OCI-LY1 (cell line): ENCODE results near the gene KMT2A.
A peak's percentile ranks its signal among the peaks of the same experiment; 100 is the strongest.

ENCODE experiments used
- H2AFZ ChIP-seq: fragments of 200-600 bp; sonication (generic), shearing (Covaris generic); 2 replicates; pipeline ENCODE4 v1.6.0; 2014; ENCODE audit warnings: antibody characterized with exemption, mild to moderate bottlenecking, low read length
- H3F3A ChIP-seq: fragments of 200-600 bp; sonication (generic), shearing (Covaris generic); 2 replicates; pipeline ENCODE4 v1.6.0; 2014; ENCODE audit warnings: mild to moderate bottlenecking, antibody characterized with exemption, low read length, moderate library complexity; ENCODE audit not compliant: insufficient read depth
- H3K27ac ChIP-seq: fragments of 200-600 bp; sonication (generic); 2 replicates; pipeline ENCODE4 v1.5.1; 2014; ENCODE audit warnings: low read length, mixed run types, mild to moderate bottlenecking, low read depth; ENCODE audit not compliant: poor library complexity, severe bottlenecking
- H3K27me3 ChIP-seq: fragments of 200-600 bp; sonication (generic); 2 replicates; pipeline ENCODE4 v1.6.0; 2014; ENCODE audit warnings: antibody characterized with exemption, mild to moderate bottlenecking, low read length, moderate library complexity; ENCODE audit not compliant: insufficient read depth
- H3K36me3 ChIP-seq: fragments of 200-600 bp; sonication (generic); 2 replicates; pipeline ENCODE4 v1.6.1; 2014; ENCODE audit warnings: mild to moderate bottlenecking, antibody characterized with exemption, low read length, moderate library complexity, mixed read lengths; ENCODE audit not compliant: insufficient read depth
- H3K4me1 ChIP-seq: fragments of 200-600 bp; sonication (generic); 2 replicates; pipeline ENCODE4 v1.5.1; 2014; ENCODE audit warnings: mild to moderate bottlenecking, low read length, moderate library complexity; ENCODE audit not compliant: insufficient read depth, severe bottlenecking
- H3K4me2 ChIP-seq: fragments of 200-600 bp; sonication (generic), shearing (Covaris generic); 2 replicates; pipeline ENCODE4 v1.6.1; 2014; ENCODE audit warnings: low read length
- H3K4me3 ChIP-seq: fragments of 200-600 bp; sonication (generic); 2 replicates; pipeline ENCODE4 v1.5.1; 2014; ENCODE audit warnings: low read length, low read depth, mild to moderate bottlenecking, mixed read lengths; ENCODE audit not compliant: poor library complexity, severe bottlenecking
- H3K79me2 ChIP-seq: fragments of 200-600 bp; shearing (Covaris generic); 2 replicates; pipeline ENCODE4 v1.6.1; 2016; ENCODE audit warnings: mixed run types, low read length, mixed read lengths; ENCODE audit not compliant: insufficient read depth
- H3K9ac ChIP-seq: fragments of 200-600 bp; sonication (generic), shearing (Covaris generic); 2 replicates; pipeline ENCODE4 v1.6.1; 2014; ENCODE audit warnings: mild to moderate bottlenecking, low read length, mixed read lengths
- H3K9me2 ChIP-seq: fragments of 200-600 bp; sonication (generic), shearing (Covaris generic); 2 replicates; pipeline ENCODE4 v1.6.1; 2014; ENCODE audit warnings: low read depth, mild to moderate bottlenecking, low read length, mixed read lengths
- H3K9me3 ChIP-seq: fragments of 200-600 bp; shearing (Covaris generic); 2 replicates; pipeline ENCODE4 v1.6.1; 2014; ENCODE audit warnings: low read length, mixed read lengths
- H4K20me1 ChIP-seq: fragments of 200-600 bp; sonication (generic), shearing (Covaris generic); 2 replicates; pipeline ENCODE4 v1.6.0; 2016; ENCODE audit warnings: mild to moderate bottlenecking, low read length; ENCODE audit not compliant: insufficient read depth
- CTCF ChIP-seq: fragments of 200-600 bp; sonication (generic), shearing (Covaris generic); IDR thresholded peaks from 2 replicates; pipeline ENCODE4 v1.5.1; 2017; ENCODE audit warnings: mild to moderate bottlenecking, antibody characterized with exemption, low read length, moderate library complexity, mixed read lengths
- EZH2 ChIP-seq: fragments of 200-600 bp; sonication (generic), shearing (Covaris generic); IDR thresholded peaks from 2 replicates; pipeline ENCODE4 v1.8.0; 2017; ENCODE audit warnings: borderline replicate concordance, mixed run types, mild to moderate bottlenecking, antibody characterized with exemption, low read length, moderate library complexity, mixed read lengths

The KMT2A gene

GRCh38 chr11:118519549-118519948 lies 83.3 kb downstream of the KMT2A start:
- H3K27me3 ChIP-seq = no peaks in the 10 kb centered on the region
- H3K36me3 ChIP-seq = peaks cover 63% of the 10 kb centered on the region
- H2AFZ ChIP-seq = no peak overlapping the region
- no peak overlapping the region for H3K9ac ChIP-seq
- no peaks in the 10 kb centered on the region for H4K20me1 ChIP-seq
- no peaks in the 10 kb centered on the region for H3F3A ChIP-seq
- H3K4me1 ChIP-seq = no peaks in the 10 kb centered on the region
- H3K4me3 ChIP-seq = no peak overlapping the region
- H3K9me3 ChIP-seq = no peaks in the 10 kb centered on the region
- no peaks in the 10 kb centered on the region for H3K9me2 ChIP-seq
- H3K79me2 ChIP-seq = no peaks in the 10 kb centered on the region
- no peak overlapping the region for H3K27ac ChIP-seq
- TF ChIP-seq EZH2 (no peak), CTCF (no peak)
- H3K4me2 ChIP-seq = no peak overlapping the region

GRCh38 chr11:118521892-118522311 lies 85.6 kb downstream of the KMT2A start:
- Histone ChIP-seq H2AFZ (no peak overlapping the region), H3K9ac (no peak overlapping the region), H3K4me3 (no peak overlapping the region), H3K4me1 (no peaks in the 10 kb centered on the region), H4K20me1 (no peaks in the 10 kb centered on the region), H3K27me3 (no peaks in the 10 kb centered on the region), H3K27ac (no peak overlapping the region), H3K4me2 (no peak overlapping the region), H3K9me2 (no peaks in the 10 kb centered on the region), H3K36me3 (peaks cover 53% of the 10 kb centered on the region), H3F3A (no peaks in the 10 kb centered on the region), H3K79me2 (no peaks in the 10 kb centered on the region), H3K9me3 (no peaks in the 10 kb centered on the region)
- no peak for TF ChIP-seq EZH2

GRCh38 chr11:118522571-118523072 lies 86.3 kb downstream of the KMT2A start:
- Histone ChIP-seq H3K79me2 (no peaks in the 10 kb centered on the region), H3F3A (no peaks in the 10 kb centered on the region), H3K27me3 (no peaks in the 10 kb centered on the region), H3K4me2 (no peak overlapping the region), H3K4me3 (no peak overlapping the region), H3K9me3 (no peaks in the 10 kb centered on the region), H3K4me1 (no peaks in the 10 kb centered on the region), H4K20me1 (no peaks in the 10 kb centered on the region), H3K27ac (no peak overlapping the region), H3K9ac (no peak overlapping the region), H2AFZ (no peak overlapping the region), H3K36me3 (peaks cover 49% of the 10 kb centered on the region), H3K9me2 (no peaks in the 10 kb centered on the region)
- TF ChIP-seq EZH2 = no peak
- peak; percentile 7; the same call in 1 of the 2 replicates for TF ChIP-seq CTCF

GRCh38 chr11:118524356-118524755 lies 88.1 kb downstream of the KMT2A start:
- no peaks in the 10 kb centered on the region for H3K27me3 ChIP-seq
- no peaks in the 10 kb centered on the region for H3K9me3 ChIP-seq
- H3K4me2 ChIP-seq = no peak overlapping the region
- no peaks in the 10 kb centered on the region for H3F3A ChIP-seq
- no peaks in the 10 kb centered on the region for H3K9me2 ChIP-seq
- H4K20me1 ChIP-seq = no peaks in the 10 kb centered on the region
- H3K79me2 ChIP-seq = no peaks in the 10 kb centered on the region
- H3K27ac ChIP-seq = no peak overlapping the region
- no peak for TF ChIP-seq EZH2
- no peak overlapping the region for H3K9ac ChIP-seq
- H3K36me3 ChIP-seq = peaks cover 44% of the 10 kb centered on the region
- no peak overlapping the region for H3K4me3 ChIP-seq
- no peaks in the 10 kb centered on the region for H3K4me1 ChIP-seq
- H2AFZ ChIP-seq = no peak overlapping the region
